ENCODE results near the gene DLGAP1. TPM values are rescaled to one million over a fixed set of nuclear protein-coding genes. Genes with fewer than 3 reads are reported as not detected.

The DLGAP1 gene
- total RNA-seq, 1 experiment from 2014 or later = 23.2 TPM

DNA sequence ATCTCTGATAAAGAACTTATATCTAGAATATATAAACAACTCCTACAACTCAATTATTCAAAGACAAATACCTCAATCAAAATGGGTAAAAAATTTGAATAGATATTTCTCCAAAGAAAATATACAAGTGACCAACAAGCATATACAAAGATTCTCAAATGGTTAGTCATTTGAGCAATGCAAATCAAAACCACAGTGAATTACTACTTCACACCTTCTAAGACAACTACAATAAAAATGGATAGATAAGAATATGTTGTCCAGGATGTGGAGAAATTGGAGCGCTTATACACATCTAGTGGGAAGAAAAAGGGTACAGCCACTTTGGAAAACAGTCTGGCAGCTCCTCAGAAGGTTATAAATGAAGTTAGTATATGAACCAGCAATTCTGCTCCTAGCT, 672.2 kb downstream of the DLGAP1 start:
- Histone ChIP-seq H3T11ph (ENCODE audit: low read length) (no peak overlapping the region), H2BK20ac (ENCODE audit: low read depth, low read length, poor library complexity, severe bottlenecking) (no peak overlapping the region), H2BK12ac (ENCODE audit: insufficient read length, low read depth, low read length) (no peak overlapping the region), H3K9ac (ENCODE audit: extremely low read depth, insufficient read length, low read length) (no peak overlapping the region), H3K9me3 (ENCODE audit: control insufficient read depth, low read depth, low read length) (no peaks in the 10 kb centered on the region), H3K23me2 (ENCODE audit: insufficient read length, low read depth, low read length, poor library complexity, severe bottlenecking) (no peaks in the 10 kb centered on the region), H3K14ac (ENCODE audit: insufficient read depth, low read length) (no peak overlapping the region), H4K20me1 (ENCODE audit: control insufficient read depth, insufficient read depth, insufficient read length) (no peaks in the 10 kb centered on the region), H3K79me2 (ENCODE audit: insufficient read depth, low read length) (no peaks in the 10 kb centered on the region), H3K18ac (ENCODE audit: insufficient read length, low read depth, low read length) (no peak overlapping the region), H4K5ac (ENCODE audit: insufficient read length, low read depth, low read length) (no peak overlapping the region), H2BK15ac (ENCODE audit: low read depth, low read length) (no peak overlapping the region), H3K27me3 (ENCODE audit: insufficient read depth, low read length) (no peaks in the 10 kb centered on the region), H3K23ac (ENCODE audit: insufficient read length, low read depth, low read length) (no peak overlapping the region), H3K4me1 (ENCODE audit: insufficient read depth, low read length) (no peaks in the 10 kb centered on the region), H2AK5ac (ENCODE audit: insufficient read length, low read length) (no peak overlapping the region), H3K4me2 (ENCODE audit: insufficient read depth, insufficient read length, low read length) (no peak overlapping the region), H3K79me1 (ENCODE audit: insufficient read depth, low read depth, low read length, poor library complexity, severe bottlenecking) (no peaks in the 10 kb centered on the region), H2BK120ac (ENCODE audit: low read depth, low read length, poor library complexity, severe bottlenecking) (no peak overlapping the region), H3K4ac (ENCODE audit: low read depth, low read length) (no peak overlapping the region), H4K8ac (replicated peaks; ENCODE audit: insufficient read length, low read depth, low read length) (no peak overlapping the region), H3K56ac (ENCODE audit: insufficient read length, low read depth, low read length) (no peak overlapping the region), H3K27ac (ENCODE audit: insufficient read length, low read depth, low read length) (no peak overlapping the region), H2BK5ac (ENCODE audit: insufficient read length, low read length) (no peak overlapping the region), H2AFZ (ENCODE audit: low read length) (no peak overlapping the region), H4K91ac (ENCODE audit: insufficient read length, low read depth, low read length) (no peak overlapping the region)
- Mint-ChIP-seq H3K27me3 (ENCODE audit: low read depth) (no peaks in the 10 kb centered on the region), H3K9me3 (no peaks in the 10 kb centered on the region), H3K27ac (no peak overlapping the region), H3K4me3 (no peak overlapping the region), H3K36me3 (ENCODE audit: insufficient read depth in 1 of 3, low read depth in 3 of 3) (peaks cover 13 to 21% (median 14%) of the 10 kb centered on the region in 3 experiments), H3K4me1 (peaks cover 4 to 5% of the 10 kb centered on the region in 2 experiments; a peak in 2 of 4 replicates)
- DNase-seq = no peak
- TF ChIP-seq, protein P1, sequence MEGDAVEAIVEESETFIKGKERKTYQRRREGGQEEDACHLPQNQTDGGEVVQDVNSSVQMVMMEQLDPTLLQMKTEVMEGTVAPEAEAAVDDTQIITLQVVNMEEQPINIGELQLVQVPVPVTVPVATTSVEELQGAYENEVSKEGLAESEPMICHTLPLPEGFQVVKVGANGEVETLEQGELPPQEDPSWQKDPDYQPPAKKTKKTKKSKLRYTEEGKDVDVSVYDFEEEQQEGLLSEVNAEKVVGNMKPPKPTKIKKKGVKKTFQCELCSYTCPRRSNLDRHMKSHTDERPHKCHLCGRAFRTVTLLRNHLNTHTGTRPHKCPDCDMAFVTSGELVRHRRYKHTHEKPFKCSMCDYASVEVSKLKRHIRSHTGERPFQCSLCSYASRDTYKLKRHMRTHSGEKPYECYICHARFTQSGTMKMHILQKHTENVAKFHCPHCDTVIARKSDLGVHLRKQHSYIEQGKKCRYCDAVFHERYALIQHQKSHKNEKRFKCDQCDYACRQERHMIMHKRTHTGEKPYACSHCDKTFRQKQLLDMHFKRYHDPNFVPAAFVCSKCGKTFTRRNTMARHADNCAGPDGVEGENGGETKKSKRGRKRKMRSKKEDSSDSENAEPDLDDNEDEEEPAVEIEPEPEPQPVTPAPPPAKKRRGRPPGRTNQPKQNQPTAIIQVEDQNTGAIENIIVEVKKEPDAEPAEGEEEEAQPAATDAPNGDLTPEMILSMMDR (conservative IDR thresholded peaks at IDR 0.05) = no peak
- no CpG with 5 or more reads among the region's 1 CpG for WGBS (ENCODE audit: extremely low coverage, insufficient read length, low lambda C conversion rate)
